Thyroid gland (tissue), 4 donors: ENCODE measurements around the gene LGR4.

ENCODE experiments used
- CTCF ChIP-seq, 6 experiments: fragments of 200-600 bp in 3 of 6; fragments of 450-650 bp in 3 of 6; sonication (generic) in 3 of 6; IDR thresholded peaks; one replicate each; pipeline ENCODE4 v1.5.1; 2016 to 2019; ENCODE audit warnings: antibody characterized with exemption in 6 of 6, mild to moderate bottlenecking in 2 of 6, inconsistent platforms in 1 of 6, moderate library complexity in 1 of 6
- POLR2A ChIP-seq, 2 donors: fragments of 450-650 bp; IDR thresholded peaks; one replicate each; pipeline ENCODE4 v1.6.1; 2017; ENCODE audit warnings: antibody characterized with exemption in 2 of 2, mild to moderate bottlenecking in 2 of 2, moderate library complexity in 1 of 2

GRCh38 chr11:27387362-27387761, 85.2 kb downstream of the LGR4 start:
- no peak for TF ChIP-seq CTCF (IDR thresholded peaks at IDR 0.05)
- TF ChIP-seq POLR2A (IDR thresholded peaks at IDR 0.05), result no peak
